Osteoblast (primary cell): Measurements from ENCODE around the gene ARFIP1. TPM values are rescaled to one million over a fixed set of nuclear protein-coding genes. Genes with fewer than 3 reads are reported as not detected.

Experiments used
- DNase-seq: peaks from one replicate; pipeline ENCODE4 v3.0.0; 2011; ENCODE audit warnings: low spot score, mixed read lengths; ENCODE audit not compliant: insufficient read length; ENCODE audit errors: missing footprints
- H2AFZ ChIP-seq: 2 replicates; pipeline ENCODE4 v1.6.0; 2011; ENCODE audit warnings: mild to moderate bottlenecking, low read length
- H3K27ac ChIP-seq: 2 replicates; pipeline ENCODE4 v1.5.1; 2011; ENCODE audit warnings: mild to moderate bottlenecking, low read depth, low read length, moderate library complexity
- H3K27me3 ChIP-seq: 2 replicates; pipeline ENCODE4 v1.6.0; 2012; ENCODE audit warnings: mild to moderate bottlenecking, control low read depth, inconsistent platforms, low read length, moderate library complexity; ENCODE audit not compliant: insufficient read depth
- H3K36me3 ChIP-seq: 2 replicates; pipeline ENCODE4 v1.5.1; 2011; ENCODE audit warnings: mild to moderate bottlenecking, low read length, control low read depth, moderate library complexity; ENCODE audit not compliant: insufficient read depth
- H3K4me1 ChIP-seq: 2 replicates; pipeline ENCODE4 v1.5.1; 2011; ENCODE audit warnings: mild to moderate bottlenecking, low read length, control low read depth, moderate library complexity; ENCODE audit not compliant: insufficient read depth
- H3K4me2 ChIP-seq: 2 replicates; pipeline ENCODE4 v1.6.0; 2011; ENCODE audit warnings: mild to moderate bottlenecking, low read length; ENCODE audit not compliant: insufficient read depth
- H3K4me3 ChIP-seq: fragments of 200-600 bp; sonication (generic); 3 replicates; pipeline ENCODE4 v1.5.1; 2012; ENCODE audit warnings: mild to moderate bottlenecking, low read length, inconsistent platforms; ENCODE audit not compliant: insufficient read depth
- H3K79me2 ChIP-seq: 2 replicates; pipeline ENCODE4 v1.6.0; 2012; ENCODE audit warnings: mild to moderate bottlenecking, low read length, control low read depth, inconsistent platforms; ENCODE audit not compliant: insufficient read depth
- H3K9me3 ChIP-seq: 2 replicates; pipeline ENCODE4 v1.5.1; 2011; ENCODE audit warnings: low read depth, low read length, control low read depth
- H4K20me1 ChIP-seq: 2 replicates; pipeline ENCODE4 v1.6.0; 2012; ENCODE audit warnings: mild to moderate bottlenecking, low read length, control low read depth; ENCODE audit not compliant: insufficient read depth
- total RNA-seq: library from RNA; depleted of rRNA; stranded (reverse); fragments of >200 nt; gene quantifications from 2 replicates; pipeline ENCODE4 v1.2.3, GENCODE V29; 2012
- TF ChIP-seq, protein P1 (sequence below): IDR thresholded peaks from 2 replicates; pipeline ENCODE4 v1.5.1; 2011; ENCODE audit warnings: mild to moderate bottlenecking, low read depth, low read length, moderate library complexity; ENCODE audit errors: extremely low read depth

Gene ARFIP1
- total RNA-seq, 1 donor = 38.7 TPM

DNA sequence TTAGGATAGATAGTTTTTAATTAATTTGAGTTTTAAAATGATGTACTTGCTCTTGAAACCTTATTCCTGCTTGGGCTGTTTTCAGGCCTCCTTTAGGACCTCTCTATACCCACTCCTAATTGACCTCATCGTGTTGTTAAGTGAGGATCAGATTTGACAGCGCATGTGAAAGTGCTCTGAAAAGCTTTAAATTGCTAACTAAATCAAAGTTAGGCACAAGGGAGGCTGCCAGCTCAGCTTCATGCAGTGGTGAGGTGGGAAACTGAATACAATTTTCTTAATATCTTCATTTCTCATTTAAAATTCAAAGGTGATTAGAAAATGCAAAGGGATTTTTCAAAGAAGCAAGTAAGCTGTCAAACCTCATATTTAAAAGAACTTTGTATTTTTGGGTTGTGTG, 176.4 kb downstream of the ARFIP1 start:
- DNase-seq = no peak
- no peaks in the 10 kb centered on the region for H3K9me3 ChIP-seq
- peak overlapping the region; percentile 22 for H3K4me2 ChIP-seq
- H2AFZ ChIP-seq = no peak overlapping the region
- TF ChIP-seq, protein P1, sequence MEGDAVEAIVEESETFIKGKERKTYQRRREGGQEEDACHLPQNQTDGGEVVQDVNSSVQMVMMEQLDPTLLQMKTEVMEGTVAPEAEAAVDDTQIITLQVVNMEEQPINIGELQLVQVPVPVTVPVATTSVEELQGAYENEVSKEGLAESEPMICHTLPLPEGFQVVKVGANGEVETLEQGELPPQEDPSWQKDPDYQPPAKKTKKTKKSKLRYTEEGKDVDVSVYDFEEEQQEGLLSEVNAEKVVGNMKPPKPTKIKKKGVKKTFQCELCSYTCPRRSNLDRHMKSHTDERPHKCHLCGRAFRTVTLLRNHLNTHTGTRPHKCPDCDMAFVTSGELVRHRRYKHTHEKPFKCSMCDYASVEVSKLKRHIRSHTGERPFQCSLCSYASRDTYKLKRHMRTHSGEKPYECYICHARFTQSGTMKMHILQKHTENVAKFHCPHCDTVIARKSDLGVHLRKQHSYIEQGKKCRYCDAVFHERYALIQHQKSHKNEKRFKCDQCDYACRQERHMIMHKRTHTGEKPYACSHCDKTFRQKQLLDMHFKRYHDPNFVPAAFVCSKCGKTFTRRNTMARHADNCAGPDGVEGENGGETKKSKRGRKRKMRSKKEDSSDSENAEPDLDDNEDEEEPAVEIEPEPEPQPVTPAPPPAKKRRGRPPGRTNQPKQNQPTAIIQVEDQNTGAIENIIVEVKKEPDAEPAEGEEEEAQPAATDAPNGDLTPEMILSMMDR = no peak
- H3K4me1 ChIP-seq = peaks cover 3% of the 10 kb centered on the region
- H3K79me2 ChIP-seq = no peaks in the 10 kb centered on the region
- no peaks in the 10 kb centered on the region for H3K36me3 ChIP-seq
- H3K27me3 ChIP-seq = peaks cover 4% of the 10 kb centered on the region
- no peaks in the 10 kb centered on the region for H4K20me1 ChIP-seq
- no peak overlapping the region for H3K27ac ChIP-seq
- no peak overlapping the region for H3K4me3 ChIP-seq

DNA sequence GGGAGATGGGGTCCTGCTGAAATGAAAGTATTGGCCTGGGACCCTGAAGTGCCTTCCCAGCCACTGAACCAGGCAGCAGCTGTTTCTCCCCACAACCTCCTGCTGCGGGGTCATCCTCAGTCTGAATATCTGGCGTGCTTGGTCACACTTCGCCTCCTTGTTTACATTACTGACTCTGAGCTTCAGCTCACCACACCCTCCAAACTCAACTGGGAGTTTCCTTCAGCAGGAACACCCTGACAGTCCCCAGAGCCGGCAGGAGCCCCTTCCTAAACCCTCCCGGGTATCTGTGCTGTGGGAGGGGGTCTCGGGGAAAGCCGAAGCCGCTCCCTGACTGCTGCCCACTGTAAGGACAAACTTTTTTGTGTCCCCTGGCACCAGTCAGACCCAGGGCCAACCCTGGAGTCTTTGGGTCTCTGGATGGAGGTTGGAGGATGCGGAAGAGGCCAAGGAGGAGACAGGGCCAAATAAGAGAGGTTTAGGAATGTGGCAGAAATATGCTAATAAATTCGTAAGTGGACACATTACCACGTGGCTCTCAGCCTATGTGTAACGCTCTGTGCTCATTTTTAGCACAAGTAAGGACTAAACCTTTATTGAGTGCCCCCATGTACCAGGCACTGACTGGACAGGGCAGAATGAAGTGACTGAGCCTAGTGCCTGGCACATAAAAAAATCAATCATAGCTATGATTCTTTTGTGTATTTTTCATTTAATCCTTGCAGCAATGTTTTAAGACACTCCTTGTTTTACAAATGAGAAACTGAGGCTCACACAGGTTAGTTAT, 177.1 kb downstream of the ARFIP1 start:
- H3K4me2 ChIP-seq = peak overlapping the region; percentile 22
- peak; percentile 76 for DNase-seq
- H3K4me1 ChIP-seq = peaks cover 9% of the 10 kb centered on the region
- TF ChIP-seq, protein P1 = no peak
- H2AFZ ChIP-seq = peak overlapping the region; percentile 33
- H3K27me3 ChIP-seq = no peaks in the 10 kb centered on the region
- no peaks in the 10 kb centered on the region for H3K79me2 ChIP-seq
- H3K9me3 ChIP-seq = no peaks in the 10 kb centered on the region
- no peak overlapping the region for H3K27ac ChIP-seq
- no peaks in the 10 kb centered on the region for H3K36me3 ChIP-seq
- H4K20me1 ChIP-seq = no peaks in the 10 kb centered on the region
- H3K4me3 ChIP-seq = no peak overlapping the region

DNA sequence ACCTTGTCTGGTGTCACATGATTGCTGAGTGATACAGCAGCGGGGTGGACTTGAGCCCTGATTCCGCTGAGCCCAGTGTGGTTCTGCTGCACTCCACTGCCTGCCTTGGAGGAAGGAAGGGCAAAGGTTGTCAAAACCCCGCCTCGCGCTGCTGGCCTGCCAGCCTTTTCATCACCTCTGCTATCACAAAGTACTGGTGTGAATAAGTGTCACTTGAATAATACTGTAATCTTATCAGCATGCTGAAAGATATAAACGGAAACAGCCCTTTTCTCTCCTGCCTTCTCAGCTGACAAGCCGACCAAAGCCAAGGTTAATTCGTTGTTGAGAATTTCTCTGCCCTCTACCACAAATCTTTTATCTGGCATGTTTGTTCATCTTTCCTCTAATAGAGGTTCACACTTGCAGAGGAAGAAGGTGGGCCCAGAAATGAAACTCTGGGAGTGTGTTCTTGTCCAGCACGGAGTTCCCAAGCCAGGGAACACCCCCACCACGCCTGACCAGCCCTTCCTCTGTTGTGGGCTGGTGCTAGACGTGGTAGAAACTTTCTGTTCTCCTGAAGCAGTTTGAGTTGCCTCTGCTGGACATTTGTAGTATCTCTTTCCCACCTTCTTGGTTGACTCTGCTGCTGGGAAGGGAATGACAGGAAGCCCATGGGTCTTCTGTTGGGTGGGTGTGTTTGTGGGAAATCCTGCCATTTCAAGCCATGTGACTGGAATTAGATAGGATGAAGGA, 177.8 kb downstream of the ARFIP1 start:
- peak; percentile 3 for DNase-seq
- H3K36me3 ChIP-seq = no peaks in the 10 kb centered on the region
- H3K4me3 ChIP-seq = no peak overlapping the region
- H3K4me1 ChIP-seq = peaks cover 9% of the 10 kb centered on the region
- H4K20me1 ChIP-seq = no peaks in the 10 kb centered on the region
- no peaks in the 10 kb centered on the region for H3K9me3 ChIP-seq
- no peaks in the 10 kb centered on the region for H3K27me3 ChIP-seq
- H3K79me2 ChIP-seq = no peaks in the 10 kb centered on the region
- H2AFZ ChIP-seq = no peak overlapping the region
- H3K4me2 ChIP-seq = no peak overlapping the region
- no peak overlapping the region for H3K27ac ChIP-seq
- TF ChIP-seq, protein P1 = no peak

DNA sequence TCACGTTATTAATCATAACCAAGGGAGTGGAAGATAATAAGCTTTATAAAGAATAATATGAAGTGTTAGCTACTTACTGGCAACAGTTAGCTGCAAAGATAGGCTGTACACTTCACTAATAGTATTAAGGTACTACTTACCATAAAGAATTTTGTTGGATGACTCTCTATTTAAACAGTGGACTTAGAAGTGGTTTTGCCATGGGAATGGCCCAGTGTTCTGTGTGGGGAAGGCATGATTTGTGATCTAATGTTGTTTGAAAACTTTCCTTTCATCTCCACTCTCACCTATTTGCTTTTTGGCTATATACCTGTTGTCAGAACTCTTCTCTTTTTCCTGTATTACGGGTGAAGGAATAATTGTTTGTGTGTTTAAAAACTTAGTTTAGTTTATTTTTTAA, 179.3 kb downstream of the ARFIP1 start:
- Histone ChIP-seq H3K36me3 (no peaks in the 10 kb centered on the region), H3K4me1 (peaks cover 9% of the 10 kb centered on the region), H3K79me2 (no peaks in the 10 kb centered on the region), H3K4me3 (no peak overlapping the region), H3K9me3 (no peaks in the 10 kb centered on the region), H4K20me1 (no peaks in the 10 kb centered on the region), H3K4me2 (no peak overlapping the region), H3K27me3 (no peaks in the 10 kb centered on the region), H2AFZ (no peak overlapping the region), H3K27ac (no peak overlapping the region)
- TF ChIP-seq, protein P1 = no peak
- no peak for DNase-seq
